GM10847 (cell line): ENCODE results near the gene FBLN5.

Experiments used
- POLR2A ChIP-seq: IDR thresholded peaks from 2 replicates; pipeline ENCODE4 v1.6.1; 2011; ENCODE audit not compliant: insufficient read length; ENCODE audit errors: extremely low read depth

FBLN5 gene

DNA sequence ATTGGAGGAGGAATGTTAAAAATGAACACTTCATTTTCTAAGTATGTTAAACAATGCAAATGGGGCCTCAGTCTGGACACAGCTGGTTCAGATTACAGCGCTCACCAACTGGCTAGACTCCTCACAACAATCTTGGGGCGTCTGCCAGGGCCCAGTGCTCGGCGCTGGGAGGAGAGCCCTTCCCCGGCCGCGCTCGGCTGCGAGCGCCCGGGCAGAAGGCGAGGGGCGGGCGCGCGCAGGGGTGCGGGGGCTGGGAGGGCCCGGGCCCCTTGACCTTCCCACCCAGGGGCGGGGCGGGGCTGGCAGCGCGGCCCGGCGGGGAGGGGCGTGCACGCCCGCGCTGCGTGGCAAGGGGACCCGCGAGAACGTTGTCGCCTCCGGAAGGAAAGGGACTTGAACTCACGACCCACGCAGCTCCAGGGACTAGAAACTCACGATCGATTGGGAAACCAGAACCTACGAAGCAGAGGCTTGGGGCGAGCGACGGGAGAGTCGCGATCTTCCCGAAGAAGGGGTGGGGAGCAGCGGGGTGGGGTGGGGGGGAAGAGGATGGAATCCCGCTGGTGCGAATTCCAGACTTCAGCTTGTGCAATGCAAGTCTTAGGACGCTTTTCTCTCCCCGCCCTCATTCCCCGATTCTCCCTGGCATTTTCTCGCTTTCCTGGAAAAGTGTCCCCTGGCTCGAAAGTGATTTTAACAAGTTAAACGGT lies at the start of gene FBLN5:
Gene FBLN5 (minus strand): TSS at position 220 of the 710 bp plus-strand sequence. CDS start 465 bp downstream, outside the sequence.
- TF ChIP-seq POLR2A = no peak

DNA sequence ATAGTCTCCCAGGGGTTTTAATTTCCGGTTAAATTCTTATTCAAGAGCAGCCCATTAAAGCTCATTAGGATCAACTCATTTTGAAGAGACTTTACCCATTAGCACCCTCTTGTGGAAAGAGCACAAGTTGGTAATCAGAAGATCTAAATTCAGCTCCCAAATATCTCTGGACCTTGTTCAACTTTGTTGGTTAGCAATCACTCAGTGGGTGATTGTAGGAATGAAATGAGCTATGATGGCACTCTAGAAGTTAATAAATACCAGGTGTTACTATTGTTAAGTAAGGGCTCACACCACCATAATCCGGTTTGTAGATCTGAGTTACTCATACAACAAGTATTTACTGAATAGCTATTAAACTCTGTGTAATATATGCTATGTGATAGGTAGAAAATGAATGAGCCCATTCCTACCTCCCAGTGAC lies 49.5 kb upstream of the FBLN5 start:
- TF ChIP-seq POLR2A = no peak

- no peak for TF ChIP-seq POLR2A
Observed at GRCh38 chr14:91987192-91987591, 39.7 kb upstream of the FBLN5 start.

DNA sequence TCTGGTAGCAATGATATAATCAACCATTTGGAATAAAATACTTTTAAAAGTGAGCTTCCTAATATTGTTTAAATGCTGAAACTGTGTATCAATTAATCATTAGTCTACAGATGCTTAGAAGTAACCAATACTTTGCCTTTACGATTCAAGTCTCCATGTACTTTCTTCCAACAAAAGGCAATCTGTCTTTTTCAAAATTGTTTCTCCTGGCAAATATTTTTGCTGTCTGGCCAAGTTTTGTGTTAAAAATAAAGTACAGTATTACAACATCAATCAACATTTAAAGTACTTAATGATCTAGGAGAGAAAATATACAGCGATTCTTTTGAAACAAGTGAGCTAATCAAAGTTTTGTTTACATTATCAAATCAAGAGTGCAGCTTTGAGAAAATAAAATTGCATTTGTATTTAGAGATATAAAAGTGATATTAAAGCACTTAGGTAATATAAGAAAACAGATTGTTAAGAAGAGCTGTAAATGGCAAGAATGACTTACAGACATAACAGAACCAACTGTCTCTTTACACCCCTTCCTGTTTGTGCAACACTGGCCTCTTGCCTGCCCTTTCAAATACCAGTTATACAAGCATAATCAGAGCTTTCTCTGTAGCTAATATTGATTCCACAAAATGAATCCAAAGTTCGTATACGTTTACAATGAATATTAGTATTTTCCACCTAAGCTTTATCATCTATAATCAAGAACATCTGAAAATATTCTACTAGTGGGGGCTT lies 38.2 kb upstream of the FBLN5 start:
- no peak for TF ChIP-seq POLR2A

GRCh38 chr14:91985008-91985407 lies 37.5 kb upstream of the FBLN5 start:
- no peak for TF ChIP-seq POLR2A

- no peak for TF ChIP-seq POLR2A
Observed at GRCh38 chr14:91983588-91983987, 36.1 kb upstream of the FBLN5 start.

DNA sequence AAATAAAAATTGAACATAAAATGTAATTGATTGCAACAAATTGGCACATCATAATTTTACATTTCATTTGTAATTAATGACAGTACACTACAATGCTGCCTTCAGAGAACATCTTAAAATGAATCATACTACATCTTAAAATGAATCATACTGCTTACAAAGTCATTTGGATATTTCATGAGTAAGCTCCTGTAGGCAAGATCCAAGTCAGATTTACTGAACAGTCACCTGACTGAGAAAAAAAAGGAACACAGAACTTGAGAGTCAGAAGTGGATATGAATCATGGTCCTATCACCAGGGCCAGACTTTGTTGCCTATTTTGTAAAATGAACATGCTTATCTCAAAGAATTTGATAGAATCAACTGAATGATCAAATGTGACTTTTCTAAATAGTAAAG lies 32.7 kb upstream of the FBLN5 start:
- TF ChIP-seq POLR2A = no peak

- TF ChIP-seq POLR2A = no peak
Observed at GRCh38 chr14:91977884-91978283, 30.4 kb upstream of the FBLN5 start.

- TF ChIP-seq POLR2A = no peak
Observed at GRCh38 chr14:91975763-91976162, 28.3 kb upstream of the FBLN5 start.

DNA sequence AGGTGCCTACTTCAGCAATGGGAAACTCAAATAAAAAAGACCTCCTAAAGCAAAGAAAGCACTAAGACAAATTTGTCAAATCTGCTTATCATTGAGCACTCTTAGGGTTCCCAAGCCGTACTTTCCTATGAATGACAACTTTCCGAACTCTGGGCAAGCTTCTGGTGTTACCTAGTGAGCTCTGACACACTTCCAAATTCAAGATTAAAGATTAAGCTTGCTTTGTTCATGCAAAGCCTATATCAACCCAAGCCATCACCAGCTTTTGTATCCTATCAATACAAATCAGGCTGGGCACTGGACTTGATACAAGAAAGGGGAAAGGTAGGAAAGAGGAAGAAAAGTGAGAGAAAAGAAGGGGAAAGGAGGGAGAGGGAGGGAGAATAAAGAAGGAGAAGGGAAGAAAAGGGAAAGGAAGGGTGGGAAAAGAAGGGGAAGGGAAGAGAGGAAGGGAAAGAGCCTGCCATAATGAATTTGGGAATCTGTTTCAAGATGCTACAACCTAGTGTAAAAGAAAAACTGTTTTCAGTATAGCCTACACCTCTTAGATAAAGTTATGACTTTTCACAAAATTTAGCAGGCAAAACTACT lies 23.8 kb upstream of the FBLN5 start:
- TF ChIP-seq POLR2A = no peak

DNA sequence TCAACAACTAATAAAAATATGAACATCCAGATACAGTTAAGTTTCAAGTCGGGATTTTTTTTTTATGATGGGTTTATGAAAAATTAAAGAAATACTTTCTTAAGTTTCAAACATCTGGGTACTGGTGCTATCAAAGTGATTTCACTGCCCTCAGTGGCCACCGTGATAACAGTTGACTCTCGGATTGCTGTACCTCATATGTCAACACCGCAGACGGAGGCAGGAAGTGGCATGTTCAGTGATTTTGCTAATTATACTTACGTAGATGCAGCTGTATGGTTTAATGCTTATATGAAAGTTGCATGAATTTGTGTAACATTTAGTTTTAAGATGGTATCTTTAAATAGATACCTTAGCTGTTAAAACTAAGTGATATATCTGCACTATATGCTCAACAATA lies 20.8 kb upstream of the FBLN5 start:
- no peak for TF ChIP-seq POLR2A

DNA sequence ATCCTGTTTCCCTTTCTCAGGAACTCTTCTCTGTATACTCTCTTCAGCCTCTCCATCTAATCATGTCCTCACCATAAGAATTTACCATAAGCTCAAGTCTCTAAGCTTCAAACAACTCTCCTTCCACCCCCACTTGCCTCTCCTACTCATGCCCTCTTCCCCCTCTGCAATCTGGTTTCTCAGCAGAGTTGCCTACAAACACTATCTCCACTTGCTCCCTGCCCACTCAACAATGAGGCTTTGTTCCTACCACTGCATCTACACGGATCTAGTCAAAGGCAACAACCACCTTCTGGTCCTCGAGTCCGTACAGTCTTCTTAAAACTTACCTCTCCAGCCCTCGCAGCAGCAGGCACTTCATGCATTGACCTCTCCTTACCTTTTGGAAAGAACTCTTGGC lies 17.2 kb upstream of the FBLN5 start:
- no peak for TF ChIP-seq POLR2A

DNA sequence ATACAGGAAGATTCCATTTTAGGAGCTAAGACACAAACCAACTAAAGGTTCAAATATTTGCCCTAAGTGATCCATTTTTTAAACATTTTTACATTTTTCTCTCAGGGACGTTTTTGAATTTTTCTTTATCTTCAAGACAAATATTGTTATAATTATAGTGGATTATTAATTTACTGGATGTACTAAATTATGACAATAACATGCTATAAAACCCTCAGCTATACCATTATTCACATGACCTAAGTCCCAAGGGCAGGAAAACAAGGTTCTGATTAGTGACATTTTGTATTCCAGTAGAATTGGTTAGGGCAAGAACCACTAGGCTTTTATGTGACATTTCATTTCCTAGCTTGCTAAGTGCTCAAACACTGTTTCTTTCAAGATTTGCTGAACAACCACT lies 16.5 kb upstream of the FBLN5 start:
- no peak for TF ChIP-seq POLR2A

DNA sequence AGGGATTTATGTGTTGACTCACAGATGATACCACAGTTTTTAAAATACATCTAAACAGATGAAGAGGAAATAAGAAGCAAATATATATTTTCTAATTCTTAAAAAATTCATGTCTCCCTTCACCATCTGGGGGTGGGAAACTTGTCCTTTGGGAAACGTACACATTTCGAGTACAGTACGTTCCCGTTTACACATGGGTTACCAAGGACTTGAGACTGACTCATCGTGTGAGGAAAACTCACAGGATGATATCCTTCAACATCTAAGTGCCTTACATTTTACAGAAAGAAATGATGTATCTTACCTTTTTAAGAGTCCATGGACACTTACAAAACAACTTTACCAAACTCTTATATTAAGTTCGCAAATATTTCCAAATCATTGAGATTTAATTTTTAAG lies 16.0 kb upstream of the FBLN5 start:
- no peak for TF ChIP-seq POLR2A

DNA sequence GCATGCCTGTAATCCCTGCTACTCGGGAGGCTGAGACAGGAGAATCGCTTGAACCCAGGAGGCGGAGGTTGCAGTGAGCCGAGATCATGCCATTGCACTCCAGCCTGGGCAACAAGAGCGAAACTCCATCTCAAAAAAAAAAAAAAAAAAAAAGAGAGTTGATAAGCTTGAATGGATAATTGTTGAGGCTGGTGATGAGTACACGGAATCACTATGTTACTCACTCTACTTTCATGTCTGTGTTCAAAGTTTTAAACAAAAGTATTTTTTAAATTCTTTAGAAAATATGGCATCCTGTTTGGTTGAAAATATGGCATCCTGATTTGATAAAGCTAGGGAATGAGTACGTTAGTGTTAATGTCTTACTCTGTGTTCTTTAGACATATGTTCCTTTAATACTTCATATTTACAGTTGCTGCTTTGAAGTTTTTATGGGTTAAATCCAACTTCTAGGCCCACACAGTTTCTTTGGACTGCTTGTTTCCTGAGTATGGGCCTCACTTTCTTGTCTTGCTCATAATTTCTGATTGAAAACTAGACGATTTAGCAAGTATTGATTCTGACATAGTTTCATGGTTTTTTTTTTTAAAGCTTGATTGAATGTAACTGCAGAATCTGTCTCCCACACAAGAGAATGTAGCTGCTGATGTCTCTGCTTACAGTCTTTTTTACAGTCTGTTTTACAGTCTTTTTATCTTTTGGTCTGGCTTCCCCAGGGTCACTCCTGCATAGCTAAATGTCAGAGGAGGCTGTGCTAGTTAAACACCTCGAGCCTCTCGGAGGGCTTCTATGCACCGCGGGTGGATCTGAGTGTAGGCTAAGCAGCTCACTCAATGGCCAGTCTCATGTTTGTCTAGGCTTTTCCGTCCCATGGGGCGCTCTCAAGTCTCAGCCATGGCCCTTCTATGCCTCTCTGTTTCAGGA lies 14.1 kb upstream of the FBLN5 start:
- TF ChIP-seq POLR2A = no peak
